ENCODE measurements around the gene CREB3L2.
A peak's percentile ranks its signal among the peaks of the same experiment; 100 is the strongest.
"Not testable (repeated sequence)": the region's sequence is repeated elsewhere in the genome, so short reads cannot be mapped to it uniquely, and the experiment has no call there.

CREB3L2 gene

DNA sequence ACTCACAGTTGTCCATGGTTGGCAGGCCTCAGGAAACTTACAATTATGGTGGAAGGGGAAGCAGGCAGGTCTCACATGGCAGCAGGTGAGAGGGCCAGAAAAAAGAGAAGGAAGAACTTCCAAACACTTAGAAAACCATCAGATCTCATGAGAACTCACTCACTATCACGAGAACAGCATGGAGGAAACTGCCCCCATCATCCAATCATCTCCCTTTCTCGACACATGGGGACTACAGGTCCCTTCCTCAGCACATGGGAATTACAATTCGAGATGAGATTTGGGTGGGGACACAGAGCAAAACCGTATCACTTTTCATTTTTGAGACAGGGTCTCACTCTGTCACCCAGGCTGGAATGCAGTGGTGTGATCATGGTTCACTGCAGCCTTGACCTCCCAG lies 12.3 kb upstream of the CREB3L2 start:
- not testable (repeated sequence) for DNase-seq (ENCODE audit: low read depth, low spot score)

DNA sequence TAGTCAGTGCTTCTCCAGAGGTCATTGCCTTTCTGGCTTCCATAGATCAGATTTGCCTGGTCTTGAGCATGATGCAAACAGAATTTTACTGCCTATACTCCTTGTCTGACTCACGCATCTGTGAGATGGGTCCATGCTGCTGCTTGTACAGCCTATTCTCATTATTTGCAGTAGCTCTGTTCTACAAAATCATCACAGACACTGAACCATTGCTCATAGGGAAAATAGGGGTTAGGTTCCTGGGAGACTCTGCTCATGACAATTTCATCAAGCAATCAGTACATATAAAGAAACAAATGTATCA lies 7.4 kb upstream of the CREB3L2 start:
- no peak for DNase-seq (ENCODE audit: low read depth, low spot score)

DNA sequence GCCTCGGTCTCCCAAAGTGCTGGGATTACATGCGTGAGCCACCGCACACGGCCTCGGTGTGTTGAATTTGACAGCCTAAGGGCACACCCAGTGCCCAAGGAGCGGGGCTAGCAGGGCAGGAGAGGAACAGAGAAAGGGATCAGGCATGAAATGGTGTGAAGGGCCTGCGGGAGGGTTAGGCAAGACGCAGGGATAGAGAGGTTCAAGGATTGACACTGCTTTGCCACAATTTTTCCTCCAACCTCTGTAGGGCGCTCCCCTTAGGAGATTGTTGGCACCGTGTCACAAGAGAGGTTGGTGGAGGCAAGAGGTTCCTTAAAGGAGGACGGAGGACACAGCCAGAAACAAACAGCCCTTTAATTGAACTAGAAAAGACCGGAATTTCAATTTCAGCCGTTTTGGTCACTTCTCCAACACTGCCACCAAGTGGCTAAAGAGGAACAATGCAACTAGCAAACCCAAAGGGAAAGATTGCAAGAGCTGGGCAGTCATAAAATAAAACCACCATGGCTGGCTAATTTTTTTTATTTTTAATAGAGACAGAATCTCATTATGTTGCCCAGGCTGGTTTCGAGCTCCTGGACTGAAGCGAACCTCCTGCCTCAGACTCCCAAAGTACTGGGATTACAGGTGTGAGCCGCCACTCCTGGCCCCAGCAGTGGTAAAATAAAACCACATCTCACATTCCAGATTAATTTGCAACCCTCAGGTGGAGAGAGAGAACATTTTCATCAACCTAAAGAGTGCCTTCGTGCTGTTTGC lies 6.9 kb upstream of the CREB3L2 start:
- peak; percentile 75 for DNase-seq (ENCODE audit: low read depth, low spot score)

DNA sequence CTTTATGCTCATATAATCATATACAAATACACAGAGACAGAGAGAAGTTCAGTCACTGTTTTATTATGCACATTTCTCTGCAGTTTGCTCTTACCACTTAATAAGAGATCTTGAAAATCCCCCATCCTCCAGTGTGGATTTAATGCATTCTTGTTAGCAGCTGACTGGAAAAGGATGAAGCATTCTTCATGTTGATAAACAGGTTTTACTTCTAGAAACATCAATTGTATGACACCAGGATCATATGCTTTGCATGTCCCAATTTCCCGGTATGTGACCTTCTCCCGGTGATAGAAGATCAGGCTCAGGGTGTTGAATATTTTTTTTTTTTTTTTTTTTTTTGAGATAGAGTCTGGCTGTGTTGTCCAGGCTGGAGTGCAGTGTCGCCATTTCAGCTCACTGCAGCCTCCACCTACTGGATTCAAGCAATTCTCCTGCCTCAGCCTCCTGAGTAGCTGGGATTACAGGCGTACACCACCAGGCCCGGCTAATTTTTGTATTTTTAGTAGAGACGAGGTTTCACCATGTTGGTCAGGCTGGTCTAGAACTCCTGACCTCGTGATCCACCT lies 6.2 kb upstream of the CREB3L2 start:
- no peak for DNase-seq (ENCODE audit: low read depth, low spot score)

DNA sequence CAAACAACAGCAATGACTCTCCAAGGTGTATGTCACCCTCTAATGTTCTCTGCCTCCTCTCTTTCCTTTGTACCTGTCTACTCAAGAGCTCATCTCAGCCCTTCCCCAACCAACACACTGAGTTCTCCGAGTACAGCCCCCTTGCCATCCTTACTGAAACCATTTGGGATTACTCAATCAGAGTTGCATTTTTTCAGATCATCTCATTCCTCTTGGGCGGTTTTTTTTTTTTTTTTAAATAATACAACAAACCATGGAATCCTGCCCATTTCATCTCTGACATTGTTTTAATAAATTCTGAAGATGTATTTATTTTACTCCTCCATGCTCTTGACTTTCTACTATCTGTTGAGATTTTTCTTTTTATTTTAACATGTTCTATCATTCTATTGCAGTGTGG lies 4.2 kb upstream of the CREB3L2 start:
- no peak for DNase-seq (ENCODE audit: low read depth, low spot score)

DNA sequence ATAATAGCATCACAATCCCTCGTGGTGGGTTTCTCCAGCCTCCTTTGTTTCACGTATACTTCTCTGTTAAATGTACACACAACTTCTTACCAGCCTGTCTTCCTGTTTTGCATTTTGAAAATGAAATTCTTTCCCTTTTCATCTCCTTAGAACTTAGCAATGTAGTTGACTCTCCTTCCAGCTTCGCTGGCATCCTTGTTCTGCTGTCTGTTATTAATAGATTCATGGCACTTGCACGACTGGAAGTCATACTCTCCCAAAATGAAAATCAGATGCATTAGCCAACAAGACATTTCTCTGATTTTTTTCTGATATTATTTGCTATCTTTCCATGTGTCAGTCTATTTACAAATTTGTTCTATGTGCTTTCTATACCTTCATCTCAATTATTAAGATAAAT lies 3.0 kb upstream of the CREB3L2 start:
- DNase-seq (ENCODE audit: low read depth, low spot score), result no peak

DNA sequence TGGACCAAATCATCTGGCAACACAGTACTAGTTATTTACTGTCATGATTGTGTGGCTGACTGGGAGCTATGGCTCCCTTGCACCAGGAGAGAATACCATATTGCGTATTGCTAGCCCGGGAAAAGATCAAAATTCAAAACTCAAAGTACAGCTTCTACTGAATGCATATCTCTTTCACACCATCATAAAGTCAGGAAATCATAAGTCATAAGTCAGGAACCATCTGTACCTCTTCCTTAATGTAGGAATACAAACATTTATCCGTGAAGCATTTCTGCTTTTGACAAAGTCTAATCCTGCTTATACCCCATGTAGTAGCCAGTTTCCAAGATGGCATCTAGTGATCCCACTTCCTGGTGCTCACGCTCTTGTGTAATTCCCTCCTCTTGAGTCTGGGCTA lies 2.2 kb upstream of the CREB3L2 start:
- DNase-seq (ENCODE audit: low read depth, low spot score), result no peak

DNA sequence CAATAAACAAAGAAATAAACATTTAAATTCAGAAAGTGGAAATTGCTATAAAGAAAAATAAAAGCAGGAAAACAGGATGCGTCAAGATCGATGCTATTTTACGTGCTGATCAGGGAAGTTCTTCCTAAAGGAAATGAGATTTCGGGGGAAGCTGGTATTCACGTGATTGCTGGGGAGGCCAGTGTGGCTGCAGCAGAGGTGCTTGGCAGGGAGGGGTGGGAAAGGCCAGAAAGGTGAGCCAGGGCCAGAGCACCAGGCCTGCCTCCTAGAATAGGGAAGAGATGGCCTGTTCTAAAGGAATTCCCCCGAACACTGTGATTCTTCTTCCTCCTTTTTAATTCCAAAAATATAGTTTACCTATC lies 923 bp upstream of the CREB3L2 start:
- no peak for DNase-seq (ENCODE audit: low read depth, low spot score)

DNA sequence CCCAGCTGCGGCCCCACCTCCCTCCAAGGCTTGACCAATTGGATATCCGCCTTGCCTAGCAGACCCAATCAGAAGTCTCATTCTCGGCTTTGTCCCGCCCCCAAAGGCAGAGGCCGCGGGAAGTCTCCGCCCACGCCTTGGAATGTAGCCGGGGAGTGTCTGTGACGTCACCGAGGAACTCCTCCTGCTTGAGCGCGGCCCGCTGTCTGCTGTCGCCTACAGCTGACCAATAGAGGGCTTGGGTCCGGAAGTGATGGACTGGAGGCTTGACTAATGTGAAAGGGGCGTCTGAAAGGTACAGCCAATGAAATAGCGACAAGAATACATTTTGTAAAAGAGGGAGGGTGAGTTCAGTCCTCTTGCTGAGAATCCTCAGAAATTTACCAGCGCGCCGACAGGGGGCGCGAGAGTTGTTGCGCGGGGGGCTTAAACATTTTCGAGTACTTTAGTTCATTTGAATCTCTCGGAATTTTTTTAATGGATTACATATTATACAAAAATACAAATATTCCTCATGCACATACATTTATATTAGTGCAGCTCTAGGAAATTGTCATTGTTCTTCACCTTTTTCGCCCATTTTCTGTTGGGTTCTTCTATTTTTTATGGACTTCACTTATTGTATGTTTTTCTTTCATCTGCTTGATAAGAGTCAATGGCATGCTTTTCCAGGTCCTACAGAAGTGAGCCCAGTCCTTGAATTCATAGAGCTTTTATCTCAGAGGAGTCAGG lies 376 bp upstream of the CREB3L2 start:
- peak; percentile 100 for DNase-seq (ENCODE audit: low read depth, low spot score)

DNA sequence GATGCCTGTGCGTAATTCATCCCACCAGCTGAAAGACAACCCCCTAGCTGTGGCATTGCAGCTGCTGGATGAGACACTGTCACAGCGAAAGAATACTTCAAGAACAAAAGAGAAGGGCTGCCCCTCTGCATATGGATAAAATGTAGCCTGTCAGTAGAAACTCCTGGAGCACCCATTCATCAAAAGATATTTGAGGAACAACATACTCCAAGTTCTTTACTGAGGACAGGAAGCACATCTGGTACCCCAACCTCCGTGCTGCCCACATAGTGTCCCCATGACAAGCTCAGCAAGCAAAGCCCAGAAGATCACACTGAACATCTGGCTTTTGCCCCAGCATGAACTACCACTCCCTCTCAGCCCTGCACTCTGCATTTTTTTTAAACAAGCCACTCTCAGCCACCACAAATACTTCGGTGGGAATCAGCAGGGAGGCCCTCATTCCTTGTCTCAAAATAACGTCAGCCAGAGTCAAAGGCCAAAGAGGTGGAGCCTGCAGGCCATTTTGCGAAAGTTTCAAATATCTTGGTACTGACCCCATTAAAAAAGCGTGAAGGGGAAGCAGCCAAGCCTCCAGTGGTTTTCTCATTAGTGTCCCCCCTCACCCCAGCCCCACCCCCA lies 1.7 kb downstream of the CREB3L2 start:
- DNase-seq (ENCODE audit: low read depth, low spot score), result peak; percentile 77

DNA sequence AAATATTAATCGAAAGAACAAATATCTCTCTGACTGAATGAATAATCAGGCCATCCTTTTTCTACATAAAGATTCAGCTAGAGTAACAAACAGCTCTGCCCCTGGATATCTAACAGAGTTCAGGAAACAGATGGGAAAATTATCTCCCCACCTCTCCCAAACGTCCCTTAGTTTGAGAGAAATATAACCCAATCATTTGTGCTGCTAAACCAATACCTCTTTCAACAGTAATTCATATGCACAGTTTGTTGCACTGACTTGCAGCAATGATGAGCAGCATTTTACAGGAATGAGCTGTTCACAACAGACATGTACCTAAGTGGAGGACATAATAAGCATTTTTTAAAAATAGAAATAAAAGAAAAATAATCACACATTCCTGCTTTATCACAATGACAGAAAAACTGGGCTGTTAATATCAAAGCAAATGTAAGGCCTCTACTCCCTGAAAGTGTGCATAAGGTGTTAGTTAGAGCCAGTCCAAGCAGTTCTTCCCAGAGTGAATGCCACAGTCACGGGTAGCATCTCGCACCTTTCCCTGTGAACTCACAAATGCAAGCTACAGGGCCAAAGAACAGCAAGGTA lies 2.3 kb downstream of the CREB3L2 start:
- no peak for DNase-seq (ENCODE audit: low read depth, low spot score)

DNA sequence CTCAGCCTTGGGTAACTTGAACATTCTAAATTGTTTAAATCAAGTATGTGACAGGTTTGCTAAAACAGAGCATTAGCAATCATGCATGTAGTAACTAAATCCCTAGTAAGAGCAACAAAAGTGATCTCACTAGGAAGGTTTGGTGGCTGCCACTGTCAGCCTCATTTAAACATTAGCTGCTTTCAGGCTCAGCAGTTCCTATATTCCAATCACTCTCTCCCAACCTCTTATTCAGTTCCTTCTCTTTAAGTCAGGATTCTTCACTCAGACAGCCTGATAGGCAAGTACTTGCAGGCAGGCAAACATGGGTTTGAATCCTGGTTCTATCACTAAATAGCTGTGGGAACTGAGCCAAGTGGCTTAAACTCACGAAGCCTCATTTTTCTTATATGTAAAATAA lies 3.6 kb downstream of the CREB3L2 start:
- no peak for DNase-seq (ENCODE audit: low read depth, low spot score)

DNA sequence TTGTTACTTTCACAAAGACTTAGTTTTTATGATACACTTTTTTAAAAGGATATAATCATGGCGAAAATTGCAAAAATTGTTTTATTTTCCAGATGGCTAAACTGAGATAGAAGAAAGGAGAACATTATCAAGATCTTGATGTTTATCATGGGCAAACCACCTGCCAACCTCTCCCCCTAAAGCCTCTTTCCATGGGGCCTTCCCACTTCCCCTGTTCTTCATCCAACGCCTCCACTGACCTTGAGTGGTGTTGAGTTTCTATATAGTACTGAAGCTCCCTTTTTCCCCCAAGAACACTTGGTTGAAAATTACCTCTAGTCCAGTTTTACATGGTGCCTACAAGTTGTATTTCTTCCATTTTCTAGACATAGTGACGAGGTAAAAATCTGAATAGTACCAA lies 5.0 kb downstream of the CREB3L2 start:
- DNase-seq (ENCODE audit: low read depth, low spot score), result no peak

DNA sequence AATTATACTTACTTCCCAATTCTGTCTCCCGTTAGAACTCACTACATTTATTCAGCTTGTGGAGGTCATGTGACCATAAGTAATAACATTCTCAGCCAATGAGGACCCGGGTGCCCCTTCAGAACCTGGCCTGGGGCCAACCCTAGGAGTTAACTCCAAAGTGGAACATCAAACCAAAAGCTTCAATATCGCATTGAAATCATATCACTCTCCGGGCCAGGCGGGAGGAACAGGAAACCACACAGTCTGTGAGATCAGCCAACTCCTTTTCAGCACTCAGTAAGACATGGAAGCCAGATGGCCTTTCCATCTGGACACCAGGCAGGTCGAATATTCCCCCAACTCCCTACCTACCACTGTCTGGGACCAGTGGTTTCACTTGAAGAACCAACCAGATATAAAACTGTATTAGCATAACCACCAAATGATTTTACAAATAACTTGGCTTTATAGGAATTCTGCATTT lies 5.5 kb downstream of the CREB3L2 start:
- DNase-seq (ENCODE audit: low read depth, low spot score), result no peak

DNA sequence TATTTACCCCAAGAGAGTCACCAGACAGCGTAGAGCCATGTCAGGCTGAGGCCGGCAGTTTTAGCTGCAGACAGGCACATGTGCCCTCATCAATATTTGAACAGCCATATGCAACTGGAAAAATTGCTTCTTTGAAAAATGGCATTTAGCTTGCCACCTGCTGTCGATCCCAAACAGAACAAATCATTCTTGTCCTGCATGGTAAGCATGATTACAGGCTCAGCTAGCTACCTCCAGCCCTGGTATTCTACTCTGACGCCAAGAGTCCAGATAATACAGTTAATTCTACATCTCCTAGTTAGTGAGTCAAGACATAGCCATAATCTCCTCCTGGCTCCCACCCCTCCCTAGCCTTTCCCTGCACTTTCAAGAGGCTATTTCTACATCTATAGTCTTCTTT lies 7.7 kb downstream of the CREB3L2 start:
- no peak for DNase-seq (ENCODE audit: low read depth, low spot score)

DNA sequence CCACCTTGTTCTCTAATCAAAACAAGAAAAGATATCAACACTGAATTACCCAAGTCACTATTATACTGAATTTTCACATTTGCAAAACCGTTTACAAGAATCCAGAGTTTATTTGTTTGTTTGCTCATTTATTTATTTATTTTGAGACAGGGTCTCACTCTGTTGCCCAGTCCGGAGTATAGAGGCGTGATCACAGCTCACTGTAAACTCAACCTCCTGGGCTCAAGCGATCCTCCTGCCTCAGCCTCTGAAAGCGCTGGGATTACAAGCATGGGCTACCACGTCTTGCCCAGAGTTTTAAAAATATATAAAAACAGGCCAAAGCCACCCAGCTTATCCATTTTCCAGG lies 8.5 kb downstream of the CREB3L2 start:
- DNase-seq (ENCODE audit: low read depth, low spot score), result no peak

DNA sequence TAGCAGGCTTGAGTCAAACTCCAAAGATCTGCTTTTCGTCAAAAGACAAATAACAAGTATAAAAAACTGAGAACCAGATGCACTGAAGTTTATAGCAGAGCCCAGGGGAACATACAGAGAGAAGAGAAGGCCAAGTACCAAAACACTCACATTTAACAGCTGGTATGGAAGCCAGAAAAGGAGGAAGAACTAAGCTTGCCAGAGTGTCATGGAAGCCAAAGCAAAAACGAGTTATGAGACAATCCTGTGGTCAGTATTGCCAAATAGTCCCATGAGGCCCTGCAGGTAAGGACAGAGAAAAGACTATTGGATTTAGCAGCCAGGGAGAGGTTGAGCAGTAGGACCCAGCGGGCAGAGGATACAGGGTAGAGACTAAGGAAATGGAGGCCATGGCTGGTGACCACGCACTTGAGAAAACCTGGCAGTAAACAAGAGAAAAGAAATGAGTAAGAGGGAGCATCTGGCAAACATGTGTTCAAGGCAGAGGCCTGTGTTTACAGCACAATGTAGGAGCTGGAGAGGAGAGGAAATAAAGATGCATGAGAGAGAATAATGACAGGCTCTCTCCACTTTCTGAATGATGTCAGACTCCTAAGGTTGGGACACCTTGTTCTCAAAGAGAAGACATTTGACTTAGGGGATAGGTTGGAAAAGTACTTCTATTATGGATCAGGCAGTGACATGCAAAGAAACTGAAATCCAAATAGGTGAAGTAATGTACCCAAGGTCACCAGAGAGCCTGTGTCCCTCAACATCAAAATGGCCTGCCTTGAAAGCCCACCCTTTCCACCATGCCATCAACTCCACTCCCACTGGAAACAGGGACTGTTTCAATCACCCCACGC lies 9.1 kb downstream of the CREB3L2 start:
- DNase-seq (ENCODE audit: low read depth, low spot score), result no peak

DNA sequence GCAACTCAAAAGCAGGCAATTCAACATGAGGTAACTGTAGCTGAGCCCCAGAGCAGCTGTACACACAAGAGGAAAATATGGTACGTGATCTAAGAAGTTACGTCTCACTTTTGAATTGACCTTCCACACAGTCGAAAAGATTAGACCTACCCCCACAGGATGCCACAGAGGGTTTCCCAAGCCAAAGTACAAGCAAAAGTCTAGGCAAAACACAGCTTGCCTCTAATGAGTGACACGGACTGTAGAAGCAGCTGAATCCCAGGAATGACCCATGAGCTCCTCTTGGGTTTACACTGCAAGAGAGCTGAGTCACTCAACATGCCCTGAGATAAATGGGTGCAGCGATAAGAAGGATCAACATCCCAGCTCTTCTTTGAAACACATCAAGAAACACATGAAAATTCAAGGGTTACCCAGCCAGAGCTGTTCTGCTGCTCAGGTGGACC lies 9.8 kb downstream of the CREB3L2 start:
- peak; percentile 33 for DNase-seq (ENCODE audit: low read depth, low spot score)

DNA sequence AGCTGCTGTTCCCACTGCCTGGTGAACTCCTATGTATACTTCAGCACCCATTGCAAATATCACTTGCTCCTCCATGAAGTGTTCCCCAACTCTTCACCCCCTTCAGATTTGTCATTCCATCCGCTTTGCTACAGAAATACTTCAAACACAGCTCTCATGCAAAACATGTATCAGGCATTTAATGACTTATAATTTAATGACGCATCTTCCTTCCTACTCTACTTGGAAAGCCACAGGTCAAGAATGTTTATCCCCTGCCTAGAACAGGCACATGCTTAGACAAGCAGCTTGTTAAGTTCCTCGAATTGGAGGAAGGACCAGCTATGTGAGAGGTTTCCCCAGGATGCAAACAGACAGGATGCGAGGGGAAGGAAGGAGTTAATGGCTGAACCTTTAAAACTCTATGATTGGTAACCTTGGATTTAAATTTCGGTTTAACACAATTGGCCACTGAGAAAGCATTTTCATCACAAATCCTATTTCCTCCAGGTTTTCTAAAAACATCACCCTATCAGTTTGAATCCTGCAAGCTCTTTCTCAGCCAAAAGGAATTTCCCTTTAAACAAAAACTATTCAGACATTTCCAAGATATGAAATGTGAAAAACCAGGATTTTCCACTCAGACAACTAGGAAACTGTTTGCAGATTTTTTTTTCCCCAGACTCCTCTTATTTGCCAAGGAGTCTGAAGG lies 11.5 kb downstream of the CREB3L2 start:
- DNase-seq (ENCODE audit: low read depth, low spot score), result no peak

DNA sequence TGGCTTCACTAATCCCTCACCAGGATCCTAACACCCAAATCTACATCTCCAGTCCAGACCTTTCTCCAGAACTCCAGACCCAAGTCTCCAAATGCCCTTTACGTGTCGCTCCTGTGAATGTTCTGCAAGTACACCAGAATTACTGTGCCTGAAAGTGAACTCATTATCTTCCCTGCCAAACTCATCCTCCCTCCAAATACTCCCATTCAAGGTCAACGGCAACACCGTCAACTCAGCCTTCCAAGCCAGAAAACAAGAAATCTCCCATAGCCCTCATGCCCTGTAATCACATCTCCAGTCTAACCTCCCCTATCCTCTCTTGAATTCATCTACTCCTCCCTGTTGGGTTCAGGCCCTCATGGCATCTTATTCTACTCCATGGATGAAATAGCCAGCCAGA lies 12.3 kb downstream of the CREB3L2 start:
- DNase-seq (ENCODE audit: low read depth, low spot score), result no peak

DNA sequence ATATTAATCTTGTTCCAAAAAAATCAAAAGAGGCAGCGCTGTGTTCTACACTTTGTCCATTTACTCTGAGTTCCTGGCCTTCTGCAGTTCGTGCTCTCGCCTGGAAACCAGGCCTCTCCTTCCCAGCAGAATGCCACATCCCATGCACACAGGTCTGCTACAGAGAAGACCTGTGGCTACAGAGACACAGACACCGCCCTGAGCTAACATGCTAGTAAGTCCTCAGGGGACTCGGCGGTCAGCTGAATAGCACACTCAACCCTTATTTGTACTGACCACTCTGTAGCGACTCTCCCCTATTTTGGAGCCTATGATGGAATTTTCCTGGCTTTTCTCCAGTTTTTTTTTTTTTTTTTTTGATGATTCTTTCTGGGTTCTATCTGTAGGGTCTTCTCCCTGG lies 12.8 kb downstream of the CREB3L2 start:
- DNase-seq (ENCODE audit: low read depth, low spot score), result no peak
